ENCODE results near the gene ARL4C. TPM values are rescaled to one million over a fixed set of nuclear protein-coding genes. Genes with fewer than 3 reads are reported as not detected.

The ARL4C gene
- total RNA-seq, 4 donors from 2014 or later = 4.5 to 23.9 (median 5.9) TPM

GRCh38 chr2:234476766-234477165, 20.1 kb downstream of the ARL4C start:
- no peak for TF ChIP-seq POLR2A (IDR thresholded peaks at IDR 0.05)
- TF ChIP-seq CTCF (IDR thresholded peaks at IDR 0.05) = no peak
- Histone ChIP-seq H3K27ac (no peak overlapping the region), H3K27me3 (no peaks in the 10 kb centered on the region), H3K4me3 (no peak overlapping the region), H3K9me3 (no peaks in the 10 kb centered on the region), H3K4me1 (no peaks in the 10 kb centered on the region), H3K36me3 (no peaks in the 10 kb centered on the region)
- DNase-seq = no peak

- H3K9me3 ChIP-seq = no peaks in the 10 kb centered on the region
- no peak for DNase-seq
- H3K27me3 ChIP-seq = no peaks in the 10 kb centered on the region
- H3K4me3 ChIP-seq = no peak overlapping the region
- TF ChIP-seq CTCF (IDR thresholded peaks at IDR 0.05) (no peak), POLR2A (IDR thresholded peaks at IDR 0.05) (no peak)
- no peaks in the 10 kb centered on the region for H3K36me3 ChIP-seq
- H3K27ac ChIP-seq = no peak overlapping the region
- H3K4me1 ChIP-seq = no peaks in the 10 kb centered on the region
Observed at GRCh38 chr2:234474654-234475053, 22.2 kb downstream of the ARL4C start.

GRCh38 chr2:234472155-234472554, 24.7 kb downstream of the ARL4C start:
- no peak for TF ChIP-seq POLR2A (IDR thresholded peaks at IDR 0.05)
- no peak for TF ChIP-seq CTCF (IDR thresholded peaks at IDR 0.05)
- H3K36me3 ChIP-seq = no peaks in the 10 kb centered on the region
- no peaks in the 10 kb centered on the region for H3K9me3 ChIP-seq
- no peak for DNase-seq
- no peak overlapping the region for H3K4me3 ChIP-seq
- no peak overlapping the region for H3K27ac ChIP-seq
- no peaks in the 10 kb centered on the region for H3K4me1 ChIP-seq
- H3K27me3 ChIP-seq = no peaks in the 10 kb centered on the region

- no peaks in the 10 kb centered on the region for H3K4me1 ChIP-seq
- H3K36me3 ChIP-seq = no peaks in the 10 kb centered on the region
- no peak overlapping the region for H3K4me3 ChIP-seq
- H3K9me3 ChIP-seq = no peaks in the 10 kb centered on the region
- no peaks in the 10 kb centered on the region for H3K27me3 ChIP-seq
- no peak for TF ChIP-seq CTCF (IDR thresholded peaks at IDR 0.05)
- no peak for TF ChIP-seq POLR2A (IDR thresholded peaks at IDR 0.05)
- no peak for DNase-seq
- H3K27ac ChIP-seq = no peak overlapping the region
Observed at GRCh38 chr2:234469972-234470371, 26.9 kb downstream of the ARL4C start.

- H3K9me3 ChIP-seq = no peaks in the 10 kb centered on the region
- no peak for DNase-seq
- H3K27me3 ChIP-seq = no peaks in the 10 kb centered on the region
- TF ChIP-seq POLR2A (IDR thresholded peaks at IDR 0.05) (no peak), CTCF (IDR thresholded peaks at IDR 0.05) (no peak)
- no peaks in the 10 kb centered on the region for H3K36me3 ChIP-seq
- no peak overlapping the region for H3K4me3 ChIP-seq
- no peak overlapping the region for H3K27ac ChIP-seq
- no peaks in the 10 kb centered on the region for H3K4me1 ChIP-seq
Observed at GRCh38 chr2:234469251-234469845, 27.5 kb downstream of the ARL4C start.

- H3K4me1 ChIP-seq = no peaks in the 10 kb centered on the region
- H3K4me3 ChIP-seq = no peak overlapping the region
- no peaks in the 10 kb centered on the region for H3K9me3 ChIP-seq
- no peak for DNase-seq
- H3K36me3 ChIP-seq = no peaks in the 10 kb centered on the region
- TF ChIP-seq CTCF (IDR thresholded peaks at IDR 0.05) = no peak
- no peak for TF ChIP-seq POLR2A (IDR thresholded peaks at IDR 0.05)
- no peaks in the 10 kb centered on the region for H3K27me3 ChIP-seq
- no peak overlapping the region for H3K27ac ChIP-seq
Observed at GRCh38 chr2:234468503-234468902, 28.4 kb downstream of the ARL4C start.
